ENCODE results near the gene STIM2. TPM values are rescaled to one million over a fixed set of nuclear protein-coding genes. Genes with fewer than 3 reads are reported as not detected.
A peak's percentile ranks its signal among the peaks of the same experiment; 100 is the strongest.

Gene STIM2
- total and polyA plus RNA-seq, 2 of the 4 experiments (the other 2 are of a cell fraction): 16.1 to 27.6 TPM

DNA sequence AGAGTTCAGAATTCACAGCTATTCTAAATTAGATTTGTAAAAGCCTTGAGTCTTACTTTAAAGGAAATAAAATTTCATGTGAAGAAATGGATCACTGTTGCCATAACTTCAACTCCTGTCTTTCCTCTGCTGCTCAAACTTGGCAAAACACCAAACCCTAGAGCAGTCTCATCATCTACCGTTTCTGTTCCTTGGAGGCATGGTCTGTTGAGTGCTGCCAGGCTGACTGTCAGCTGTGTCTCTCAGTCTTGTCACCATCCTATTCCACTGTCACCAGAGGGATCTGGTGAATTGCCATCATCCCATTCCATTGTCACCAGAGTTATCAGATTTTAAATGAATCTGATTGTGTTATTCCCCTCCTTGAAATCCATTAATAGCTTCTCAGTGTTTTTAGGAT is 55.6 kb downstream of the STIM2 start:
- in situ Hi-C loops (cut with MboI; ENCODE audit: low sequenced_read_pairs) (no loop called here), intact Hi-C loops (cut with micrococcal nuclease) (no loop called here), dilution Hi-C loops (cut with HindIII; ENCODE audit: low sequenced_read_pairs, unreplicated experiment) (no loop called here)
- no peak overlapping the region for H3K18ac ChIP-seq (ENCODE audit: low read depth, low read length)
- ChIA-PET POLR2A (ENCODE audit: unreplicated experiment) (no interaction called here), CTCF (no interaction called here)
- H2BK20ac ChIP-seq (ENCODE audit: low read depth, low read length): no peak overlapping the region
- H3K23ac ChIP-seq (ENCODE audit: low read depth, low read length): no peak overlapping the region
- no peaks in the 10 kb centered on the region for H3K9me3 ChIP-seq (ENCODE audit: control insufficient read depth, insufficient read depth, low read length)
- no peaks in the 10 kb centered on the region; the same call in 1 of the 2 replicates for H4K20me1 ChIP-seq (ENCODE audit: insufficient read depth, low read length)
- H2AFZ ChIP-seq (replicated peaks; ENCODE audit: low read length, poor library complexity): no peak overlapping the region
- H3K27me3 ChIP-seq (ENCODE audit: control insufficient read depth, insufficient read depth, low read length): no peaks in the 10 kb centered on the region
- H3K56ac ChIP-seq (ENCODE audit: extremely low read depth, insufficient read depth, low read length): no peak overlapping the region
- no peak overlapping the region for H4K5ac ChIP-seq (ENCODE audit: low read depth, low read length)
- peak; percentile 40 for DNase-seq
- no peak overlapping the region for H3K4ac ChIP-seq (ENCODE audit: low read depth, low read length)
- H2AK5ac ChIP-seq (ENCODE audit: low read depth, low read length): no peak overlapping the region
- no peak overlapping the region for H2BK15ac ChIP-seq (ENCODE audit: low read depth, low read length)
- H3K4me1 ChIP-seq (ENCODE audit: control insufficient read depth, insufficient read depth, low read length): peaks cover 3% of the 10 kb centered on the region
- no peak overlapping the region for H2AK9ac ChIP-seq (replicated peaks; ENCODE audit: low read depth, low read length, poor library complexity)
- TF ChIP-seq, protein P1, sequence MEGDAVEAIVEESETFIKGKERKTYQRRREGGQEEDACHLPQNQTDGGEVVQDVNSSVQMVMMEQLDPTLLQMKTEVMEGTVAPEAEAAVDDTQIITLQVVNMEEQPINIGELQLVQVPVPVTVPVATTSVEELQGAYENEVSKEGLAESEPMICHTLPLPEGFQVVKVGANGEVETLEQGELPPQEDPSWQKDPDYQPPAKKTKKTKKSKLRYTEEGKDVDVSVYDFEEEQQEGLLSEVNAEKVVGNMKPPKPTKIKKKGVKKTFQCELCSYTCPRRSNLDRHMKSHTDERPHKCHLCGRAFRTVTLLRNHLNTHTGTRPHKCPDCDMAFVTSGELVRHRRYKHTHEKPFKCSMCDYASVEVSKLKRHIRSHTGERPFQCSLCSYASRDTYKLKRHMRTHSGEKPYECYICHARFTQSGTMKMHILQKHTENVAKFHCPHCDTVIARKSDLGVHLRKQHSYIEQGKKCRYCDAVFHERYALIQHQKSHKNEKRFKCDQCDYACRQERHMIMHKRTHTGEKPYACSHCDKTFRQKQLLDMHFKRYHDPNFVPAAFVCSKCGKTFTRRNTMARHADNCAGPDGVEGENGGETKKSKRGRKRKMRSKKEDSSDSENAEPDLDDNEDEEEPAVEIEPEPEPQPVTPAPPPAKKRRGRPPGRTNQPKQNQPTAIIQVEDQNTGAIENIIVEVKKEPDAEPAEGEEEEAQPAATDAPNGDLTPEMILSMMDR (conservative IDR thresholded peaks at IDR 0.05; ENCODE audit: low read depth, low read length): no peak
- TF ChIP-seq RCOR1 (IDR thresholded peaks at IDR 0.05; ENCODE audit: insufficient replicate concordance, low read length) (no peak), POLR2A (IDR thresholded peaks at IDR 0.05; ENCODE audit: low read depth, low read length) (no peak), ELK1 (IDR thresholded peaks at IDR 0.05; ENCODE audit: borderline replicate concordance, low read depth, low read length) (no peak), SMC3 (IDR thresholded peaks at IDR 0.05; ENCODE audit: low read depth, low read length) (no peak)
- TF ChIP-seq, protein P2, sequence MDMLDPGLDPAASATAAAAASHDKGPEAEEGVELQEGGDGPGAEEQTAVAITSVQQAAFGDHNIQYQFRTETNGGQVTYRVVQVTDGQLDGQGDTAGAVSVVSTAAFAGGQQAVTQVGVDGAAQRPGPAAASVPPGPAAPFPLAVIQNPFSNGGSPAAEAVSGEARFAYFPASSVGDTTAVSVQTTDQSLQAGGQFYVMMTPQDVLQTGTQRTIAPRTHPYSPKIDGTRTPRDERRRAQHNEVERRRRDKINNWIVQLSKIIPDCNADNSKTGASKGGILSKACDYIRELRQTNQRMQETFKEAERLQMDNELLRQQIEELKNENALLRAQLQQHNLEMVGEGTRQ (IDR thresholded peaks at IDR 0.05; ENCODE audit: low read depth, low read length): no peak
- ATAC-seq (ENCODE audit: low read depth): no peak; the same call in 1 of the 2 replicates
- peaks cover 6 to 13% of the 10 kb centered on the region in 2 experiments; a peak in 3 of 4 replicates for H3K79me1 ChIP-seq (ENCODE audit: low read depth in 1 of 2, low read length in 2 of 2)
- no peak overlapping the region for H4K91ac ChIP-seq (ENCODE audit: insufficient read depth, low read depth, low read length)
- no peak overlapping the region for H2BK5ac ChIP-seq (ENCODE audit: low read depth, low read length, poor library complexity, severe bottlenecking)
- H3K27ac ChIP-seq (ENCODE audit: insufficient read depth, low read length): no peak overlapping the region
- H3K36me3 ChIP-seq (ENCODE audit: control insufficient read depth, insufficient read depth, low read length): peaks cover 4% of the 10 kb centered on the region; the same call in 1 of the 2 replicates
- no peaks in the 10 kb centered on the region for H3K9me1 ChIP-seq (ENCODE audit: insufficient read depth, low read length)
- no peak overlapping the region for H3K4me3 ChIP-seq (ENCODE audit: insufficient read depth, low read depth, low read length)
- no peak overlapping the region for H2BK120ac ChIP-seq (ENCODE audit: low read depth, low read length)
- no TSS peak for BruUV-seq (replicated peaks)
- no peak overlapping the region for H3K14ac ChIP-seq (replicated peaks; ENCODE audit: low read depth, low read length)
- no CpG with 5 or more reads among the region's 1 CpG for WGBS, 2 experiments (ENCODE audit: extremely low coverage in 2 of 2, insufficient read length in 1 of 2)
- no peak overlapping the region for H3K9ac ChIP-seq (ENCODE audit: low read depth, low read length)
- H4K8ac ChIP-seq (ENCODE audit: low read depth in 2 of 2, low read length in 2 of 2): no peak overlapping the region
- H3K4me2 ChIP-seq (ENCODE audit: low read depth, low read length): no peak overlapping the region
